ENCODE results near the gene SHISA4. TPM values are rescaled to one million over a fixed set of nuclear protein-coding genes. Genes with fewer than 3 reads are reported as not detected.
"Not testable (repeated sequence)": the region's sequence is repeated elsewhere in the genome, so short reads cannot be mapped to it uniquely, and the experiment has no call there.

Gene SHISA4
- total RNA-seq, 1 donor from 2014 or later = 4.4 TPM

GRCh38 chr1:201918343-201918742, 29.6 kb downstream of the SHISA4 start:
- ATAC-seq (no peak), DNase-seq (ENCODE audit: low spot score) (no peak)

GRCh38 chr1:201921952-201922558, 33.4 kb downstream of the SHISA4 start:
- no peak for ATAC-seq

DNA sequence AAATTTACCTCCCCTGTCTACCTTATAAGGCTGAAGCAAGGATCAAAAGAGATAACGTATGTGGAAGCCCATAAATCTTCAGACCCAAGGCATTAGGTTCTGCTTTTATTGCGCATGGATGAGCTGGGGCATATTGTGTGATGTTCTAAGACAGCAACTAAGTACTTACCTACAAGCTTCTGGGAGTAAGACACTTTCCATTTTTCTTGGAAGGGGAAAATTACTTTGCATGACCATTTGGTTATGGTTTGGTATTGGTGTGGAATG, 36.5 kb downstream of the SHISA4 start:
- DNase-seq (ENCODE audit: low spot score) = no peak
- ATAC-seq = no peak

More at GRCh38 chr1:201921952-201922558, 33.4 kb downstream of the SHISA4 start:
- no peak for DNase-seq (ENCODE audit: low spot score)

DNA sequence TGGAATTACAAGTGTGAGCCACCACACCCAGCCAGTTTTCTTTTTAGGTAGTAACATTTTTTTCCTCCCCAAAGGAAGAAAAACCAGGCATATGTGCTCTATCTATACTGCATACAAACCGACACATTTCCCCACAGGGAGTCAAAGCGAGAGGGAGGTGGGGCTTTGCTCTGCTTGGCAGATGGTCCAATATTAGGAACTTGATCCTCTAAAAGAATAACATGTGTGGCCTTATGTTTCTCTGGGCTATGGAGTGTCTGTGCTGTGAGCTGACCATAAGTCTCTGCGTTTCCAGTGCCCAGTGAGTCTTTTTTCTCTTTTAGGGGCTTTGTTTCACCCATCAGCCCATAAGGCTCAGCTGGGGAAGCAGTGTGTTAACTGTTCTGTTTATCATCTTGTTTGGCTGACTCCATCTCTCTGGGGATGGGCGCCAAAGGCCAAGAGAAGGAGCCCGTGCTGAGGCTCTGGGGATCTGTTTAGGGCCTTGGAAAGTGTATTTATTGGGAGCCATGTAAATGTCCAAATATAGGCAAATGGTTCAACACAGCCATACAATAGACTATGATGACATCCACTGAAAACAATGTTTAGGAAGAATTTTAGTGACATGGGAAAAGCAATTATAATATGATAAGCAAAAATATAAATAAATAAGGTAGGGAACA, 37.4 kb downstream of the SHISA4 start:
- ATAC-seq = no peak
- no peak for DNase-seq (ENCODE audit: low spot score)

DNA sequence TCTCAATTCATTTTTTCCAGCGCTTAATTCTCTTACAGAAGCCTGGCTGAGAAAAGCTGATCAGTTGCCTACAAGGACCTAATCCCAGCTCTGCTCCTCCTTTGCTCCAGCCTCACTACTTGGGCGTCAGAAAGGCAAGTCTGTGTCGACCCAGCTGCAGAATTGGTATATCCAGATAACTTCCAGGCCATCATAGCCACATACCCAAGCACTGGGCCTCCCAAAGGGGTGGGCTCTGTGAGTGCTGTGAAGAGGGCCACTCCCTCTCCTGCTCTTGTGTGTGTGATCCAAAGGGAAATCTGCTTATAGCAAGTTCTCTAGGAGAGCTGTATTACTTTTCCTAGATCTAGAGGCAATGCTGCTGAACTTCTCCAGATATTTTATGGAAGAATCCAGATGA, 39.6 kb downstream of the SHISA4 start:
- DNase-seq (ENCODE audit: low spot score) (no peak), ATAC-seq (no peak)

- ATAC-seq = no peak
These were observed 41.4 kb downstream of the SHISA4 start for GRCh38 chr1:201930137-201930536.

DNA sequence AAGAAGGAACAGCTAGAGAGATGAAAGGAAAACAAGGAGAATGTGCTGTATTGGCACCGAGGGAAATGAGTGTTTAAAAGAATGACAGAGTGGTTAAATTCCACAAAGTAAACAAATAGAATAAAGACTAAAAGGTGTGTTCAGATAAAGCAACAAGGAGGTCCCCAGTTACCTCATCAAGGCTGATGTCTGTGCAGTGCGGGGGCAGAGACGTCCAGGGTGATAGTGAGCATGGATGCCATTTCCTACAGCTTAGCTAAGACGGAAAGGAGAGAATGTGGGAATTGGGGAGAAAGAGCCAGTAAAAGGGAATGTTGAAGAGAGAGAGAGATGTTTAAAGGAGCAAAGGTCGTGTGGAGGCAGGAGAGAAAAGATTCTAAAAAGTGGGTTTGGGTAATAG, 42.1 kb downstream of the SHISA4 start:
- no peak for ATAC-seq
- DNase-seq (ENCODE audit: low spot score) = no peak

More at GRCh38 chr1:201930137-201930536, 41.4 kb downstream of the SHISA4 start:
- no peak for DNase-seq (ENCODE audit: low spot score)

DNA sequence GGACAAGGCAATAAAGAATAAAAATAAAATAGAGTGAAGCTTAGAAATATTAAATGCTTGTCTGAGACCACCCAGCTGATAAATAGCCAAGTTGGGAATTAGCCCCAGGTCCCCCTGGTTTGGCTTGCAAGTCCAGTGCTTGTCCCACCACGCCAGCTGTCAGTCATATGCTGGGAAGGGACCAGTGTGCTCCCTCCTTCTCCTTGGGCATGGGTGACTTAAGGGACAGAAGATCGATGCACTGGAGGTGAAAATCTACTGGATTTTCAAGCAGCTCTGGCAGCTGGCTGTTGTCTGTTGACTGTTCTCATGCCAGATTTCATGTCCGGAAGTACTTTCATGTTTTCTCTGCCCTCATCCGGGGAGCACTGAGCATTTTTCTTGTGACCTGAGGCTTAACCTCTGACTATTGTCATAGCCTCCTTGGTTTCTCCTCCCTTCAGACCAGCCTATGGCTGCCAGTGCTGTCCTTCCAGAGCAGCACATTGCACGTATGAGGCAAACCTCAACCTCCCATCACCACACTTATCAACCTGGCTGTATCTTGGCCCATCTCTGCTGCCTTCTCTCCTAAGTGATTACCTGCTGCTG, 45.2 kb downstream of the SHISA4 start:
- DNase-seq (ENCODE audit: low spot score) = no peak
- no peak for ATAC-seq

- DNase-seq (ENCODE audit: low spot score) (no peak), ATAC-seq (no peak)
These were observed 49.0 kb downstream of the SHISA4 start for GRCh38 chr1:201937624-201938213.

DNA sequence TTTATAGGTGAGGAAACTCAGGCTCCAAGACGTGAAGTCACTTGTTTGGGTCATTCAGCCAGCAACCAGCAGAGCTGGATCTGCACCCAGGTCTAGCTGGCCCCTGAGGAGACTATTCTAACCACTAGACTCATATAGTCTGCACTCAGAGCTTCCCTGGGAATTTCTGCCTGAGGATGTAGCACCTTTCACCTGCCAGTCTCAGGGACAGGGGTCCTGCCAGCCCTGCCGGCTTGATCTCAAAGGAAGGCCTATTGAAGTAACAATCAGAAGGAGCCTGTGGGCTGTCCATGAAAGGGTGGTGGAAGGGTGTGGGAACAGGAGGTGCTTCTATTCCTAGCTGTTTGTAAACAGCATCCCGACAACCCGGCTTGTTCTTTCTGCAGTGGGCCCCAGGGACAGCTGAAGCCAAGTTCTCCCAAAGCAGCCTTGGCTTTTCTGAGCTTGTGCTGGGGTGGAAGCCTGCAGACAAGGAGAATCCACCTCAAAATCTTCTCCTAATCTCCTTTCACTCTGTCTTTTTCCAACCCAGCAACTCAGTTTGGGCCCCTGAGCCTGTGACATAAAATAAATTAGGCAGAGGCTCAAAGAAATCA, 49.8 kb downstream of the SHISA4 start:
- no peak for ATAC-seq
- DNase-seq (ENCODE audit: low spot score) = no peak

GRCh38 chr1:201939148-201939547, 50.5 kb downstream of the SHISA4 start:
- ATAC-seq = no peak
- DNase-seq (ENCODE audit: low spot score) = no peak

DNA sequence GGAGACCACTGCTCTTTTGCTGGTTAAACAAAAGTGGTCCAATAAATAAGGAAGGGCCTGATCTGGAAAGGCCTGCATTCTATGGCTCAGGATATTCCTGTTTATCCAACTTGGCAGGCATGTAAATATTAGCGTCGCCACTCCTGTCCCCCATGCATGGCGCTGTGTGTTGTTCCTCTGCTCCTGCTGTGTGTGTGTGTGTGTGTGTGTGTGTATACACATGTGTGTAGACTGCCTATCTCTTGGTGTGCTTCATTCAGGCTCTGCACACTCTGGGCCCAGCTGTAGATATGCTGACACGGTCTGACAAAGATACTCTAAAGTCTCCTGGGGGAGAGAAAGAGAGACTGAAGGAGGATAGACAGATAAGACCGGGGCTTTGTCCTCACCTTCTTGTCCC, 50.9 kb downstream of the SHISA4 start:
- ATAC-seq = no peak
- no peak for DNase-seq (ENCODE audit: low spot score)

DNA sequence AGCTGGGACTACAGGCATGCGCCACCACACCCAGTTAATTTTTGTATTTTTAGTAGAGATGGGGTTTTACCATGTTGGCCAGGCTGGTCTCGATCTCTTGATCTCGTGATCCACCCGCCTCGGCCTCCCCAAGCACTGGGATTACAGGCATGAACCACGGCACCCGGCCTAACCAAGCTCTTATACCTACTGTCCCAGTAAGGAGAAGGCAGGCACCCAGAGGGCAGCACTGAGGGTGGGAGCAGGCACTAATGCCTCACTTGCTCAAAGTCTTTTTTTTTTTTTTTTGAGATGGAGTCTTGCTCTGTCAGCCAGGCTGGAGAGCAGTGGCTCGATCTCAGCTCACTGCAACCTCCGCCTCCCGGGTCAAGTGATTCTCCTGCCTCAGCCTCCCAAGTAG, 51.6 kb downstream of the SHISA4 start:
- not testable (repeated sequence) for ATAC-seq; DNase-seq (ENCODE audit: low spot score)

- ATAC-seq (no peak), DNase-seq (ENCODE audit: low spot score) (no peak)
These were observed 52.9 kb downstream of the SHISA4 start for GRCh38 chr1:201941420-201942128.

- no peak for DNase-seq (ENCODE audit: low spot score)
- no peak for ATAC-seq
These were observed 53.4 kb downstream of the SHISA4 start for GRCh38 chr1:201942129-201942495.

Other genes starting within 250 kb of the SHISA4 start
- gene IPO9, start 59.7 kb upstream of the SHISA4 start, total RNA-seq = 21.3 TPM
- 1.0 TPM for gene LMOD1, start 57.6 kb downstream of the SHISA4 start, total RNA-seq
- 42.0 TPM for gene TIMM17A, start 66.6 kb downstream of the SHISA4 start, total RNA-seq
- gene RNPEP, start 93.8 kb downstream of the SHISA4 start, total RNA-seq = 36.3 TPM
- gene ELF3, start 121.7 kb downstream of the SHISA4 start, total RNA-seq = 16.2 TPM
- not detected for gene GPR37L1, start 234.0 kb downstream of the SHISA4 start, total RNA-seq

Data from left lobe of liver (tissue), 2 donors.